Right lobe of liver (tissue), 4 donors: ENCODE data around the gene NGF.

Experiments
- POLR2A ChIP-seq: fragments of 450-650 bp; IDR thresholded peaks from one replicate; pipeline ENCODE4 v1.6.1; 2017; ENCODE audit warnings: antibody characterized with exemption, mild to moderate bottlenecking
- TF ChIP-seq, protein P1 (sequence below), 4 donors: fragments of 200-600 bp in 3 of 4; fragments of 450-650 bp in 1 of 4; IDR thresholded peaks; one replicate each; pipeline versions ENCODE4 v1.5.1 to v1.8.0; 2016 to 2022; ENCODE audit warnings: antibody characterized with exemption in 4 of 4, mild to moderate bottlenecking in 2 of 4
- donor health status: DM: no; HTN: no; CAD: no.
- donor health status: DM: no; HTN: no; CAD: no.
- donor health status: DM: no; HTN: yes; CAD: no.

DNA sequence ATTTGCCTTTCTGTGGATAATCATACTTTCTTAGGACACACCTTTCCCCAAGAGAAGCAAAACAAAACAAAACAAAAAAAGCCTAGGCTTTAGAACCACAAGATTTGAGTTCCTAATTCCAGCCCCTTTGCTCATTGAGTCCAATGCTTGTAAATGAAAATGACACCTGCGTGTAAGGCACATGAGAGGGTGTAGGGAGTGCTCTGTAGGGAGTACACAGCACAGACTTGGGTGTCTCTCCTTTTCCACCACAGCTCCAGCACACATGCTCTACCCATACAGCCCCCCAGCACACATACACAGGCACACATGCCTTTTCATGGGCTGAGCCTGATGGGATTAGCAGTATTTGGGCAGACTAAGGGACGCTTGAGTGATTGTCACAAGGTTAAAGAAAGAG lies 9.2 kb upstream of the NGF start:
- no peak for TF ChIP-seq POLR2A
- TF ChIP-seq, protein P1, sequence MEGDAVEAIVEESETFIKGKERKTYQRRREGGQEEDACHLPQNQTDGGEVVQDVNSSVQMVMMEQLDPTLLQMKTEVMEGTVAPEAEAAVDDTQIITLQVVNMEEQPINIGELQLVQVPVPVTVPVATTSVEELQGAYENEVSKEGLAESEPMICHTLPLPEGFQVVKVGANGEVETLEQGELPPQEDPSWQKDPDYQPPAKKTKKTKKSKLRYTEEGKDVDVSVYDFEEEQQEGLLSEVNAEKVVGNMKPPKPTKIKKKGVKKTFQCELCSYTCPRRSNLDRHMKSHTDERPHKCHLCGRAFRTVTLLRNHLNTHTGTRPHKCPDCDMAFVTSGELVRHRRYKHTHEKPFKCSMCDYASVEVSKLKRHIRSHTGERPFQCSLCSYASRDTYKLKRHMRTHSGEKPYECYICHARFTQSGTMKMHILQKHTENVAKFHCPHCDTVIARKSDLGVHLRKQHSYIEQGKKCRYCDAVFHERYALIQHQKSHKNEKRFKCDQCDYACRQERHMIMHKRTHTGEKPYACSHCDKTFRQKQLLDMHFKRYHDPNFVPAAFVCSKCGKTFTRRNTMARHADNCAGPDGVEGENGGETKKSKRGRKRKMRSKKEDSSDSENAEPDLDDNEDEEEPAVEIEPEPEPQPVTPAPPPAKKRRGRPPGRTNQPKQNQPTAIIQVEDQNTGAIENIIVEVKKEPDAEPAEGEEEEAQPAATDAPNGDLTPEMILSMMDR (IDR thresholded peaks at IDR 0.05) = no peak
